Measurements from ENCODE around the gene ZNF451.

Gene ZNF451

GRCh38 chr6:57142178-57142525 lies 52.2 kb downstream of the ZNF451 start:
- Histone ChIP-seq H3K36me3 (ENCODE audit: control insufficient read depth in 2 of 2, insufficient read depth in 2 of 2, low read length in 2 of 2) (peaks cover 2 to 18% of the 10 kb centered on the region in 2 donors), H3K9ac (ENCODE audit: low read depth in 1 of 2, low read length in 2 of 2) (no peak overlapping the region)

GRCh38 chr6:57143690-57144089 lies 53.7 kb downstream of the ZNF451 start:
- Histone ChIP-seq H3K4me3 (ENCODE audit: low read length in 2 of 2) (no peak overlapping the region), H3K9me3 (ENCODE audit: control insufficient read depth in 2 of 2, low read length in 2 of 2) (no peaks in the 10 kb centered on the region), H3K27ac (ENCODE audit: low read depth in 2 of 2, low read length in 2 of 2) (no peak overlapping the region), H3K9ac (ENCODE audit: low read depth in 1 of 2, low read length in 2 of 2) (no peak overlapping the region), H3K36me3 (ENCODE audit: control insufficient read depth in 2 of 2, insufficient read depth in 2 of 2, low read length in 2 of 2) (peaks cover 18 to 29% of the 10 kb centered on the region in 2 donors), H3K4me1 (ENCODE audit: control insufficient read depth in 2 of 2, insufficient read depth in 2 of 2, low read length in 2 of 2) (no peaks in the 10 kb centered on the region), H3K27me3 (ENCODE audit: control insufficient read depth in 2 of 2, insufficient read depth in 2 of 2, low read length in 2 of 2) (no peaks in the 10 kb centered on the region)

More at GRCh38 chr6:57142178-57142525, 52.2 kb downstream of the ZNF451 start:
- Histone ChIP-seq H3K27ac (ENCODE audit: low read depth in 2 of 2, low read length in 2 of 2) (no peak overlapping the region), H3K4me3 (ENCODE audit: low read length in 2 of 2) (no peak overlapping the region), H3K27me3 (ENCODE audit: control insufficient read depth in 2 of 2, insufficient read depth in 2 of 2, low read length in 2 of 2) (no peaks in the 10 kb centered on the region), H3K9me3 (ENCODE audit: control insufficient read depth in 2 of 2, low read length in 2 of 2) (no peaks in the 10 kb centered on the region), H3K4me1 (ENCODE audit: control insufficient read depth in 2 of 2, insufficient read depth in 2 of 2, low read length in 2 of 2) (no peaks in the 10 kb centered on the region)

- Histone ChIP-seq H3K27ac (ENCODE audit: low read depth in 2 of 2, low read length in 2 of 2) (no peak overlapping the region), H3K36me3 (ENCODE audit: control insufficient read depth in 2 of 2, insufficient read depth in 2 of 2, low read length in 2 of 2) (peaks cover 32% of the 10 kb centered on the region in 2 donors), H3K9me3 (ENCODE audit: control insufficient read depth in 2 of 2, low read length in 2 of 2) (no peaks in the 10 kb centered on the region), H3K4me1 (ENCODE audit: control insufficient read depth in 2 of 2, insufficient read depth in 2 of 2, low read length in 2 of 2) (no peaks in the 10 kb centered on the region), H3K4me3 (ENCODE audit: low read length in 2 of 2) (no peak overlapping the region), H3K9ac (ENCODE audit: low read depth in 1 of 2, low read length in 2 of 2) (no peak overlapping the region), H3K27me3 (ENCODE audit: control insufficient read depth in 2 of 2, insufficient read depth in 2 of 2, low read length in 2 of 2) (no peaks in the 10 kb centered on the region)
Measured at GRCh38 chr6:57147401-57147800, 57.4 kb downstream of the ZNF451 start.

- Histone ChIP-seq H3K27me3 (ENCODE audit: control insufficient read depth in 2 of 2, insufficient read depth in 2 of 2, low read length in 2 of 2) (no peaks in the 10 kb centered on the region), H3K9me3 (ENCODE audit: control insufficient read depth in 2 of 2, low read length in 2 of 2) (no peaks in the 10 kb centered on the region), H3K4me3 (ENCODE audit: low read length in 2 of 2) (no peak overlapping the region), H3K27ac (ENCODE audit: low read depth in 2 of 2, low read length in 2 of 2) (no peak overlapping the region), H3K9ac (ENCODE audit: low read depth in 1 of 2, low read length in 2 of 2) (no peak overlapping the region), H3K4me1 (ENCODE audit: control insufficient read depth in 2 of 2, insufficient read depth in 2 of 2, low read length in 2 of 2) (no peaks in the 10 kb centered on the region), H3K36me3 (ENCODE audit: control insufficient read depth in 2 of 2, insufficient read depth in 2 of 2, low read length in 2 of 2) (peaks cover 31 to 34% of the 10 kb centered on the region in 2 donors)
Measured at GRCh38 chr6:57147955-57148858, 58.2 kb downstream of the ZNF451 start.

GRCh38 chr6:57158658-57159057 lies 68.7 kb downstream of the ZNF451 start:
- Histone ChIP-seq H3K4me1 (ENCODE audit: control insufficient read depth in 2 of 2, insufficient read depth in 2 of 2, low read length in 2 of 2) (no peaks in the 10 kb centered on the region), H3K4me3 (ENCODE audit: low read length in 2 of 2) (no peak overlapping the region), H3K9ac (ENCODE audit: low read depth in 1 of 2, low read length in 2 of 2) (no peak overlapping the region), H3K9me3 (ENCODE audit: control insufficient read depth in 2 of 2, low read length in 2 of 2) (no peaks in the 10 kb centered on the region), H3K36me3 (ENCODE audit: control insufficient read depth in 2 of 2, insufficient read depth in 2 of 2, low read length in 2 of 2) (peaks cover 6 to 8% of the 10 kb centered on the region in 2 donors), H3K27ac (ENCODE audit: low read depth in 2 of 2, low read length in 2 of 2) (no peak overlapping the region), H3K27me3 (ENCODE audit: control insufficient read depth in 2 of 2, insufficient read depth in 2 of 2, low read length in 2 of 2) (no peaks in the 10 kb centered on the region)

- Histone ChIP-seq H3K4me3 (ENCODE audit: low read length in 2 of 2) (no peak overlapping the region), H3K27ac (ENCODE audit: low read depth in 2 of 2, low read length in 2 of 2) (no peak overlapping the region), H3K27me3 (ENCODE audit: control insufficient read depth in 2 of 2, insufficient read depth in 2 of 2, low read length in 2 of 2) (no peaks in the 10 kb centered on the region), H3K4me1 (ENCODE audit: control insufficient read depth in 2 of 2, insufficient read depth in 2 of 2, low read length in 2 of 2) (no peaks in the 10 kb centered on the region), H3K9ac (ENCODE audit: low read depth in 1 of 2, low read length in 2 of 2) (no peak overlapping the region), H3K36me3 (ENCODE audit: control insufficient read depth in 2 of 2, insufficient read depth in 2 of 2, low read length in 2 of 2) (peaks cover 3 to 6% of the 10 kb centered on the region in 2 donors), H3K9me3 (ENCODE audit: control insufficient read depth in 2 of 2, low read length in 2 of 2) (no peaks in the 10 kb centered on the region)
Measured at GRCh38 chr6:57159127-57159526, 69.1 kb downstream of the ZNF451 start.

GRCh38 chr6:57162028-57162427 lies 72.0 kb downstream of the ZNF451 start:
- no peaks in the 10 kb centered on the region for H3K9me3 ChIP-seq (ENCODE audit: control insufficient read depth in 2 of 2, low read length in 2 of 2)
- H3K27ac ChIP-seq (ENCODE audit: low read depth in 2 of 2, low read length in 2 of 2) = no peak overlapping the region
- no peak overlapping the region for H3K4me3 ChIP-seq (ENCODE audit: low read length in 2 of 2)

GRCh38 chr6:57162516-57162915 lies 72.5 kb downstream of the ZNF451 start:
- no peaks in the 10 kb centered on the region for H3K27me3 ChIP-seq (ENCODE audit: control insufficient read depth in 2 of 2, insufficient read depth in 2 of 2, low read length in 2 of 2)
- H3K9me3 ChIP-seq (ENCODE audit: control insufficient read depth in 2 of 2, low read length in 2 of 2) = no peaks in the 10 kb centered on the region
- no peak overlapping the region for H3K27ac ChIP-seq (ENCODE audit: low read depth in 2 of 2, low read length in 2 of 2)
- no peaks in the 10 kb centered on the region for H3K4me1 ChIP-seq (ENCODE audit: control insufficient read depth in 2 of 2, insufficient read depth in 2 of 2, low read length in 2 of 2)
- peaks cover 2 to 5% of the 10 kb centered on the region in 2 donors for H3K36me3 ChIP-seq (ENCODE audit: control insufficient read depth in 2 of 2, insufficient read depth in 2 of 2, low read length in 2 of 2)
- no peak overlapping the region for H3K4me3 ChIP-seq (ENCODE audit: low read length in 2 of 2)
- no peak overlapping the region for H3K9ac ChIP-seq (ENCODE audit: low read depth in 1 of 2, low read length in 2 of 2)

More at GRCh38 chr6:57162028-57162427, 72.0 kb downstream of the ZNF451 start:
- no peaks in the 10 kb centered on the region for H3K4me1 ChIP-seq (ENCODE audit: control insufficient read depth in 2 of 2, insufficient read depth in 2 of 2, low read length in 2 of 2)
- no peak overlapping the region for H3K9ac ChIP-seq (ENCODE audit: low read depth in 1 of 2, low read length in 2 of 2)
- peaks cover 2 to 3% of the 10 kb centered on the region in 2 donors for H3K36me3 ChIP-seq (ENCODE audit: control insufficient read depth in 2 of 2, insufficient read depth in 2 of 2, low read length in 2 of 2)
- H3K27me3 ChIP-seq (ENCODE audit: control insufficient read depth in 2 of 2, insufficient read depth in 2 of 2, low read length in 2 of 2) = no peaks in the 10 kb centered on the region

- H3K4me3 ChIP-seq (ENCODE audit: low read length in 2 of 2) = no peak overlapping the region
- H3K4me1 ChIP-seq (ENCODE audit: control insufficient read depth in 2 of 2, insufficient read depth in 2 of 2, low read length in 2 of 2) = no peaks in the 10 kb centered on the region
- no peaks in the 10 kb centered on the region for H3K27me3 ChIP-seq (ENCODE audit: control insufficient read depth in 2 of 2, insufficient read depth in 2 of 2, low read length in 2 of 2)
Measured at GRCh38 chr6:57163956-57164355, 74.0 kb downstream of the ZNF451 start.

GRCh38 chr6:57165080-57165479 lies 75.1 kb downstream of the ZNF451 start:
- Histone ChIP-seq H3K9me3 (ENCODE audit: control insufficient read depth in 2 of 2, low read length in 2 of 2) (no peaks in the 10 kb centered on the region), H3K36me3 (ENCODE audit: control insufficient read depth in 2 of 2, insufficient read depth in 2 of 2, low read length in 2 of 2) (peaks cover 2 to 7% of the 10 kb centered on the region in 2 donors)

More at GRCh38 chr6:57163956-57164355, 74.0 kb downstream of the ZNF451 start:
- Histone ChIP-seq H3K27ac (ENCODE audit: low read depth in 2 of 2, low read length in 2 of 2) (no peak overlapping the region), H3K36me3 (ENCODE audit: control insufficient read depth in 2 of 2, insufficient read depth in 2 of 2, low read length in 2 of 2) (peaks cover 2 to 5% of the 10 kb centered on the region in 2 donors), H3K9ac (ENCODE audit: low read depth in 1 of 2, low read length in 2 of 2) (no peak overlapping the region), H3K9me3 (ENCODE audit: control insufficient read depth in 2 of 2, low read length in 2 of 2) (no peaks in the 10 kb centered on the region)

More at GRCh38 chr6:57165080-57165479, 75.1 kb downstream of the ZNF451 start:
- H3K4me3 ChIP-seq (ENCODE audit: low read length in 2 of 2) = no peak overlapping the region
- no peak overlapping the region for H3K27ac ChIP-seq (ENCODE audit: low read depth in 2 of 2, low read length in 2 of 2)
- no peak overlapping the region for H3K9ac ChIP-seq (ENCODE audit: low read depth in 1 of 2, low read length in 2 of 2)
- no peaks in the 10 kb centered on the region for H3K4me1 ChIP-seq (ENCODE audit: control insufficient read depth in 2 of 2, insufficient read depth in 2 of 2, low read length in 2 of 2)
- no peaks in the 10 kb centered on the region for H3K27me3 ChIP-seq (ENCODE audit: control insufficient read depth in 2 of 2, insufficient read depth in 2 of 2, low read length in 2 of 2)
